GM12892 (cell line): Measurements from ENCODE around the gene HSD11B1.

Experiments used
- POLR2A ChIP-seq: IDR thresholded peaks from 2 replicates; pipeline ENCODE4 v1.6.1; 2011; ENCODE audit warnings: low read depth, low read length, control low read depth
- POLR2AphosphoS5 ChIP-seq: IDR thresholded peaks from 2 replicates; pipeline ENCODE4 v1.6.1; 2011; ENCODE audit warnings: low read depth, low read length, control low read depth
- TAF1 ChIP-seq: IDR thresholded peaks from 2 replicates; pipeline ENCODE4 v1.6.1; 2011; ENCODE audit warnings: low read depth, mild to moderate bottlenecking, control low read depth, low read length, borderline replicate concordance

- TF ChIP-seq POLR2A (no peak), POLR2AphosphoS5 (no peak), TAF1 (no peak)
Observed at GRCh38 chr1:209689477-209689876, 15.2 kb upstream of the HSD11B1 start.
